Astrocyte (in vitro differentiated cells and primary cell): ENCODE measurements around the gene CAPN11. TPM values are rescaled to one million over a fixed set of nuclear protein-coding genes. Genes with fewer than 3 reads are reported as not detected.

ENCODE experiments used
- DNase-seq: peaks from one replicate; pipeline ENCODE4 v3.0.0-alpha.2; 2010; ENCODE audit warnings: low read depth
- FAIRE-seq: peaks from 2 replicates; lab custom pipeline; 2011; peaks lifted over from hg19 to GRCh38; lab: Jason Lieb, UNC
- H2AFZ ChIP-seq: 2 replicates; pipeline ENCODE4 v1.6.0; 2012; ENCODE audit warnings: low read depth, low read length, inconsistent platforms
- H3K27ac ChIP-seq: 2 replicates; pipeline ENCODE4 v1.5.1; 2011; ENCODE audit warnings: low read depth, low read length, inconsistent platforms
- H3K27me3 ChIP-seq: 2 replicates; pipeline ENCODE4 v1.6.0; 2011; ENCODE audit warnings: low read length, inconsistent platforms; ENCODE audit not compliant: insufficient read depth
- H3K36me3 ChIP-seq: 2 replicates; pipeline ENCODE4 v1.5.1; 2011; ENCODE audit warnings: low read length, inconsistent platforms; ENCODE audit not compliant: insufficient read depth
- H3K4me1 ChIP-seq: 2 replicates; pipeline ENCODE4 v1.5.1; 2011; ENCODE audit warnings: low read length, inconsistent platforms; ENCODE audit not compliant: insufficient read depth
- H3K4me2 ChIP-seq: 2 replicates; pipeline ENCODE4 v1.6.0; 2012; ENCODE audit warnings: low read length, inconsistent platforms
- H3K4me3 ChIP-seq: 2 replicates; pipeline ENCODE4 v1.5.1; 2011; ENCODE audit warnings: low read depth, mild to moderate bottlenecking, low read length, inconsistent platforms; ENCODE audit not compliant: insufficient read depth
- H3K79me2 ChIP-seq: 2 replicates; pipeline ENCODE4 v1.6.0; 2012; ENCODE audit warnings: mild to moderate bottlenecking, low read length, inconsistent platforms; ENCODE audit not compliant: insufficient read depth
- H3K9ac ChIP-seq: 2 replicates; pipeline ENCODE4 v1.6.0; 2012; ENCODE audit warnings: mild to moderate bottlenecking, low read length, inconsistent platforms
- H3K9me3 ChIP-seq: 2 replicates; pipeline ENCODE4 v1.5.1; 2012; ENCODE audit warnings: low read depth, mild to moderate bottlenecking, low read length, inconsistent platforms; ENCODE audit not compliant: insufficient read depth
- H4K20me1 ChIP-seq: 2 replicates; pipeline ENCODE4 v1.6.0; 2012; ENCODE audit warnings: low read length, inconsistent platforms; ENCODE audit not compliant: insufficient read depth
- H3K27ac Mint-ChIP-seq: one replicate; pipeline ENCODE4 v1.8.0; 2021; ENCODE audit warnings: mild to moderate bottlenecking, mixed read lengths; ENCODE audit not compliant: unreplicated experiment
- H3K27me3 Mint-ChIP-seq: one replicate; pipeline ENCODE4 v1.8.0; 2021; ENCODE audit warnings: low read depth, mixed read lengths; ENCODE audit not compliant: unreplicated experiment
- H3K36me3 Mint-ChIP-seq: one replicate; pipeline ENCODE4 v1.8.0; 2021; ENCODE audit warnings: low read depth, mixed read lengths; ENCODE audit not compliant: unreplicated experiment
- H3K4me1 Mint-ChIP-seq: one replicate; pipeline ENCODE4 v1.8.0; 2021; ENCODE audit warnings: low read depth, mixed read lengths; ENCODE audit not compliant: unreplicated experiment
- H3K4me3 Mint-ChIP-seq: one replicate; pipeline ENCODE4 v1.8.0; 2021; ENCODE audit warnings: mild to moderate bottlenecking, moderate library complexity, mixed read lengths; ENCODE audit not compliant: unreplicated experiment
- H3K9me3 Mint-ChIP-seq: one replicate; pipeline ENCODE4 v1.8.0; 2021; ENCODE audit warnings: mild to moderate bottlenecking, mixed read lengths; ENCODE audit not compliant: unreplicated experiment
- CTCF ChIP-seq: IDR thresholded peaks from 2 replicates; pipeline ENCODE4 v1.5.1; 2011; ENCODE audit warnings: low read depth, mild to moderate bottlenecking, inconsistent platforms, low read length, moderate library complexity; ENCODE audit not compliant: insufficient read depth
- EZH2 ChIP-seq: IDR thresholded peaks from 2 replicates; pipeline ENCODE4 v1.6.1; 2012; ENCODE audit warnings: mild to moderate bottlenecking, low read length, inconsistent platforms; ENCODE audit not compliant: insufficient read depth
- total RNA-seq: library from RNA; stranded (reverse); gene quantifications from 2 replicates; pipeline ENCODE4 v1.2.1, GENCODE V29; 2021

The CAPN11 gene
- total RNA-seq, 1 donor from 2014 or later = not detected

DNA sequence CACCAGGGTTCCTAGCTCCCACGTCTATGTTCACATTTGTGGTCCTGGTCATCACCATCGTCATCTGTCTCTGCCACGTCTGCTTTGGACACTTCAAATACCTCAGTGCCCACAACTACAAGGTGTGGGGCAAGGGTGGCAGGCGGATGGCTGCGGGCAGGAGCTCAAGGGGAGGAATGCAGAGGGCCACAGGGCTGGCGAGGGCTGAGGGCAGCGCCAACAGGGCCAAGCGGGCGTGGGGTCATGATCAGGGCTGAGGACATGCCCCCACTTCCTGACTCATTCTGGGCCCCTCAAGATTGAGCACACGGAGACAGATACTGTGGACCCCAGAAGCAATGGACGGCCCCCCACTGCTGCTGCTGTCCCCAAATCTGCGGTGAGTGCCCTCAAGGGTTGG, 4.6 kb upstream of the CAPN11 start:
- FAIRE-seq (no peak), DNase-seq (no peak)
- peaks cover 3% of the 10 kb centered on the region for H3K36me3 ChIP-seq
- H3K9me3 ChIP-seq = no peaks in the 10 kb centered on the region
- no peak overlapping the region for H3K9ac ChIP-seq
- no peak overlapping the region for H3K27ac ChIP-seq
- no peak overlapping the region for H2AFZ ChIP-seq
- H3K27ac Mint-ChIP-seq = no peak overlapping the region
- no peak overlapping the region for H3K4me3 Mint-ChIP-seq
- no peak overlapping the region for H3K4me2 ChIP-seq
- H3K9me3 Mint-ChIP-seq = no peaks in the 10 kb centered on the region
- H3K27me3 Mint-ChIP-seq = no peaks in the 10 kb centered on the region
- no peak overlapping the region for H3K4me3 ChIP-seq
- peaks cover 15% of the 10 kb centered on the region for H3K36me3 Mint-ChIP-seq
- no peaks in the 10 kb centered on the region for H3K27me3 ChIP-seq
- peaks cover 19% of the 10 kb centered on the region for H4K20me1 ChIP-seq
- H3K4me1 ChIP-seq = no peaks in the 10 kb centered on the region
- no peaks in the 10 kb centered on the region for H3K79me2 ChIP-seq
- TF ChIP-seq EZH2 (no peak), CTCF (no peak)
- H3K4me1 Mint-ChIP-seq = no peaks in the 10 kb centered on the region

- H3K79me2 ChIP-seq = no peaks in the 10 kb centered on the region
- H3K27me3 ChIP-seq = no peaks in the 10 kb centered on the region
- no peak overlapping the region for H3K27ac ChIP-seq
- H3K4me3 Mint-ChIP-seq = no peak overlapping the region
- H3K9me3 Mint-ChIP-seq = no peaks in the 10 kb centered on the region
- H3K9me3 ChIP-seq = no peaks in the 10 kb centered on the region
- FAIRE-seq = no peak
- no peak overlapping the region for H3K9ac ChIP-seq
- DNase-seq = no peak
- no peaks in the 10 kb centered on the region for H3K36me3 ChIP-seq
- no peak overlapping the region for H3K27ac Mint-ChIP-seq
- peaks cover 5% of the 10 kb centered on the region for H4K20me1 ChIP-seq
- H3K36me3 Mint-ChIP-seq = peaks cover 2% of the 10 kb centered on the region
- peaks cover 2% of the 10 kb centered on the region for H3K4me1 Mint-ChIP-seq
- H3K4me2 ChIP-seq = no peak overlapping the region
- peaks cover 4% of the 10 kb centered on the region for H3K4me1 ChIP-seq
- TF ChIP-seq CTCF (no peak), EZH2 (no peak)
- H3K4me3 ChIP-seq = no peak overlapping the region
- H3K27me3 Mint-ChIP-seq = no peaks in the 10 kb centered on the region
- no peak overlapping the region for H2AFZ ChIP-seq
These were observed 2.0 kb upstream of the CAPN11 start for GRCh38 chr6:44156494-44157151.

GRCh38 chr6:44157152-44157521, 1.5 kb upstream of the CAPN11 start:
- H3K9me3 Mint-ChIP-seq = no peaks in the 10 kb centered on the region
- no peaks in the 10 kb centered on the region for H3K27me3 Mint-ChIP-seq
- H3K79me2 ChIP-seq = no peaks in the 10 kb centered on the region
- H3K27me3 ChIP-seq = no peaks in the 10 kb centered on the region
- no peak overlapping the region for H3K27ac ChIP-seq
- H3K4me1 ChIP-seq = peaks cover 5% of the 10 kb centered on the region
- no peak overlapping the region for H3K4me3 ChIP-seq
- DNase-seq (no peak), FAIRE-seq (no peak)
- no peaks in the 10 kb centered on the region for H3K9me3 ChIP-seq
- H2AFZ ChIP-seq = no peak overlapping the region
- H3K4me3 Mint-ChIP-seq = no peak overlapping the region
- TF ChIP-seq EZH2 = no peak
- no peak for TF ChIP-seq CTCF
- H3K27ac Mint-ChIP-seq = no peak overlapping the region
- no peaks in the 10 kb centered on the region for H3K36me3 ChIP-seq
- peaks cover 2% of the 10 kb centered on the region for H4K20me1 ChIP-seq
- H3K36me3 Mint-ChIP-seq = peaks cover 2% of the 10 kb centered on the region
- peaks cover 2% of the 10 kb centered on the region for H3K4me1 Mint-ChIP-seq
- H3K9ac ChIP-seq = no peak overlapping the region
- no peak overlapping the region for H3K4me2 ChIP-seq
